Muscle of back (tissue), 11 donors: ENCODE data around the gene MRPS5. TPM values are rescaled to one million over a fixed set of nuclear protein-coding genes. Genes with fewer than 3 reads are reported as not detected.
A peak's percentile ranks its signal among the peaks of the same experiment; 100 is the strongest.
"Not testable (repeated sequence)": the region's sequence is repeated elsewhere in the genome, so short reads cannot be mapped to it uniquely, and the experiment has no call there.

Experiments used
- DNase-seq, 3 donors: peaks; one replicate each; pipeline versions ENCODE4 v3.0.0 to v3.0.0-alpha.2; 2013
- polyA plus RNA-seq, 10 donors: library from polyadenylated mRNA; unstranded; fragments of 120-200 nt; gene quantifications; one replicate each; pipeline ENCODE4 v1.2.1, GENCODE V29; 2013; ENCODE audit not compliant: insufficient read length in 10 of 10

The MRPS5 gene
- polyA plus RNA-seq, 10 donors, result 40.1 to 70.3 (median 47.5) TPM

- DNase-seq, result no peak
These were observed 72.0 kb downstream of the MRPS5 start for GRCh38 chr2:95049683-95049955.

- DNase-seq, result no peak
These were observed 72.6 kb downstream of the MRPS5 start for GRCh38 chr2:95048825-95049682.

GRCh38 chr2:95047629-95048510, 73.7 kb downstream of the MRPS5 start:
- DNase-seq, result no peak

- DNase-seq, result no peak
These were observed 75.1 kb downstream of the MRPS5 start for GRCh38 chr2:95046371-95047112.

- DNase-seq, result no peak
These were observed 77.0 kb downstream of the MRPS5 start for GRCh38 chr2:95044601-95045000.

GRCh38 chr2:95043300-95044093, 78.1 kb downstream of the MRPS5 start:
- peak; percentile 76 to 79 (median 77) for DNase-seq

- no peak for DNase-seq
These were observed 78.9 kb downstream of the MRPS5 start for GRCh38 chr2:95042472-95043271.

- DNase-seq, result no peak
These were observed 79.7 kb downstream of the MRPS5 start for GRCh38 chr2:95041824-95042442.

GRCh38 chr2:95041060-95041823, 80.4 kb downstream of the MRPS5 start:
- DNase-seq, result no peak

GRCh38 chr2:95040426-95040825, 81.2 kb downstream of the MRPS5 start:
- no peak for DNase-seq

GRCh38 chr2:95039978-95040377, 81.6 kb downstream of the MRPS5 start:
- no peak for DNase-seq

- no peak for DNase-seq
These were observed 82.2 kb downstream of the MRPS5 start for GRCh38 chr2:95039363-95039762.

- DNase-seq, result no peak
These were observed 82.8 kb downstream of the MRPS5 start for GRCh38 chr2:95038635-95039298.

- DNase-seq, result not testable (repeated sequence)
These were observed 83.6 kb downstream of the MRPS5 start for GRCh38 chr2:95037841-95038585.

- no peak for DNase-seq
These were observed 84.2 kb downstream of the MRPS5 start for GRCh38 chr2:95037384-95037839.

- no peak for DNase-seq
These were observed 84.8 kb downstream of the MRPS5 start for GRCh38 chr2:95036596-95037383.
